ENCODE measurements around the gene MCF2. TPM values are rescaled to one million over a fixed set of nuclear protein-coding genes. Genes with fewer than 3 reads are reported as not detected.

The MCF2 gene
- total and polyA plus RNA-seq, 2 of the 13 experiments (the other 11 are each of a cell fraction or from before 2014, with no cell fraction given) = 0.07 TPM; not detected in 1

DNA sequence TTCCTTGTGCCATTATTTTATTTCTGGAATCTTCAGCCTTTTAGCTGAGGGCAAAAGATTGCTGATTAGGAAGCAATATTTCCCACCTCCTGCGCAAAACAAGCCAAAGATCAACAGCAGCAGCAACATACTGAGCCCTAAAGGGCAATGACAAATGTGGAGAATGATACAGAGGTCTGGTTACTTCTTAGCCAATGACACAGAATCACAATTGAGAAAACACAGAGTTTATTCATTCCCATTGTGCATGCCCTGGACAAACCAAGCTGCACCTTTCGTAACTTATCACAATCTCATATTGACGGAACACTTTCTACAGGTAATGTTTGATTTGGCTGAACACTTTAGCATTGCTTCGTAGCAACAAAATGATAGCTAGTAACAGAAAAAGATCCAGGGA lies 164.0 kb downstream of the MCF2 start:
- TF ChIP-seq ZMYM4 (CRISPR knock-in tag; IDR thresholded peaks at IDR 0.05) (no peak), NFIC (IDR thresholded peaks at IDR 0.05; ENCODE audit: low read length) (no peak), NFYC (CRISPR knock-in tag; IDR thresholded peaks at IDR 0.05) (no peak), ZNF30 (CRISPR knock-in tag; IDR thresholded peaks at IDR 0.05) (no peak), ASH2L (IDR thresholded peaks at IDR 0.05; ENCODE audit: insufficient read length, low read depth, low read length) (no peak), SALL1 (CRISPR knock-in tag; IDR thresholded peaks at IDR 0.05) (no peak), GABPB1 (CRISPR knock-in tag; IDR thresholded peaks at IDR 0.05) (no peak), ZFAT (CRISPR knock-in tag; conservative IDR thresholded peaks at IDR 0.05) (no peak), SCMH1 (CRISPR knock-in tag; IDR thresholded peaks at IDR 0.05; ENCODE audit: borderline replicate concordance) (no peak), ZNF75D (CRISPR knock-in tag; IDR thresholded peaks at IDR 0.05; ENCODE audit: borderline replicate concordance) (no peak), ZNF724P (CRISPR knock-in tag; IDR thresholded peaks at IDR 0.05; ENCODE audit: borderline replicate concordance) (no peak), THYN1 (CRISPR knock-in tag; IDR thresholded peaks at IDR 0.05; ENCODE audit: borderline replicate concordance, low read depth) (no peak)
- TF ChIP-seq, protein P1, sequence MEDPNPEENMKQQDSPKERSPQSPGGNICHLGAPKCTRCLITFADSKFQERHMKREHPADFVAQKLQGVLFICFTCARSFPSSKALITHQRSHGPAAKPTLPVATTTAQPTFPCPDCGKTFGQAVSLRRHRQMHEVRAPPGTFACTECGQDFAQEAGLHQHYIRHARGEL (CRISPR knock-in tag; IDR thresholded peaks at IDR 0.05) = no peak
- TF ChIP-seq, protein P2, sequence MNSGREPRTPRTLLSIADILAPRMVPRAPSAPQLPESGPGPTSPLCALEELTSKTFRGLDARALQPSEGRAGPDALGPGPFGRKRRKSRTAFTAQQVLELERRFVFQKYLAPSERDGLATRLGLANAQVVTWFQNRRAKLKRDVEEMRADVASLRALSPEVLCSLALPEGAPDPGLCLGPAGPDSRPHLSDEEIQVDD (CRISPR knock-in tag; IDR thresholded peaks at IDR 0.05; ENCODE audit: borderline replicate concordance) = no peak
- TF ChIP-seq, protein P3, sequence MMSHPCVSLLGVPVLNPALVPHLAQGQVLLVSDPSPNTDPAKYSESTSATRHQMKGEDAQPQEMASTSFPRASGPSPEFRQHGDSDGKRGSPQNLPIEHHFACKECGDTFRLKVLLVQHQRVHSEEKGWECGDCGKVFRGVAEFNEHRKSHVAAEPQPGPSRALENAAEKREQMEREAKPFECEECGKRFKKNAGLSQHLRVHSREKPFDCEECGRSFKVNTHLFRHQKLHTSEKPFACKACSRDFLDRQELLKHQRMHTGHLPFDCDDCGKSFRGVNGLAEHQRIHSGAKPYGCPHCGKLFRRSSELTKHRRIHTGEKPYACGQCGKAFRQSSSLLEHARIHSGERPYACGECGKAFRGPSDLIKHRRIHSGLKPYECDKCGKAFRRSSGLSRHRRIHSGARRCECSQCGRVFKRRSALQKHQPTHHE (CRISPR knock-in tag; IDR thresholded peaks at IDR 0.05; ENCODE audit: borderline replicate concordance) = no peak
- Histone ChIP-seq H3K79me2 (ENCODE audit: insufficient read depth, low read length) (no peaks in the 10 kb centered on the region), H3K4me1 (ENCODE audit: insufficient read depth, low read length) (no peaks in the 10 kb centered on the region), H4K20me1 (ENCODE audit: insufficient read depth, low read length) (no peaks in the 10 kb centered on the region), H3K4me2 (ENCODE audit: low read depth, low read length) (no peak overlapping the region), H3K9me3 (ENCODE audit: low read length) (no peaks in the 10 kb centered on the region), H3K27me3 (ENCODE audit: control insufficient read depth in 1 of 2, insufficient read depth in 2 of 2, low read length in 2 of 2) (no peaks in the 10 kb centered on the region), H3K9ac (ENCODE audit: insufficient read depth, low read depth, low read length) (no peak overlapping the region), H3K27ac (ENCODE audit: extremely low read length, insufficient read depth, low read length) (no peak overlapping the region), H3K36me3 (replicated peaks in 1 of 2; ENCODE audit: control insufficient read depth in 1 of 2, insufficient read depth in 2 of 2, low read length in 2 of 2) (no peaks in the 10 kb centered on the region), H2AFZ (ENCODE audit: low read length) (no peak overlapping the region), H3K4me3 (replicated peaks in 1 of 3; ENCODE audit: insufficient read depth in 1 of 3, low read depth in 2 of 3, low read length in 3 of 3) (no peak overlapping the region)
- ChIA-PET POLR2A (no interaction called here), CTCF (ENCODE audit: low intra/inter-chr PET ratio, low total read pairs) (no interaction called here)
- intact Hi-C loops (cut with micrococcal nuclease; ENCODE audit: unreplicated experiment) (no loop called here), in situ Hi-C loops (cut with HindIII; ENCODE audit: extremely low pct_ligation_motif_present, low pct_unique_long_range_greater_than_20kb) (no loop called here)
- DNase-seq (ENCODE audit: low spot score) (no peak), FAIRE-seq (no peak), ATAC-seq (no peak)
- no TSS peak for BruUV-seq (replicated peaks)
- 10% methylated on average over 3 of the region's 4 CpGs for WGBS (ENCODE audit: low lambda C conversion rate)

Data from HepG2 (cell line).